ENCODE measurements around the gene RPS6KA2. TPM values are rescaled to one million over a fixed set of nuclear protein-coding genes. Genes with fewer than 3 reads are reported as not detected.
"Not testable (repeated sequence)": the region's sequence is repeated elsewhere in the genome, so short reads cannot be mapped to it uniquely, and the experiment has no call there.

RPS6KA2 gene
- total and polyA plus RNA-seq, 2 donors (not counting 3 experiments of a cell fraction or from before 2014, with no cell fraction given), result 54.5 to 75.8 TPM

DNA sequence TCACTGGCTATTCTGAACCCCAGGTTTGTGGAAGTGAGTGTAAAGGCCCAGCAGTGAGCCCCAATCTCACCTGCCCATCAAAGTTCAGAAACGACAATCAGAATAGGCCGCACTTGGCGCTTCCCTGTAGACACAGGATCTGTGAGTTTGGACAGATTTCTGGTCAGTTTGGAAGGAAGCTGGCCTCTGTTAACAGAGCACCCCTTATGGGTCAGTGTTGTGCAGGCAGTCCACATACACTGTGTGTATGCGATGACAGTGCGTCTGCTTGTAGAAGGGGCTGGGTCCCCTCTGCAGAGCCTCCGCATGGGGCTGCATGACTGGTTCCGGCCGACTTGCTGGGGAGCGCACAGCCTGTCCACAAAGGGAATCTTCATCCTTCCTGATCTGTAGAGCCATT, 240.9 kb downstream of the RPS6KA2 start:
- H3K9ac ChIP-seq (replicated peaks; ENCODE audit: extremely low read depth, insufficient read depth, low read length), result no peak overlapping the region
- intact Hi-C loops (cut with micrococcal nuclease), result no loop called here
- FAIRE-seq (no peak), DNase-seq (ENCODE audit: low read depth, low spot score) (no peak)
- H3K4me2 ChIP-seq (ENCODE audit: insufficient read depth, low read length), result no peak overlapping the region
- H3K9me3 ChIP-seq (replicated peaks; ENCODE audit: control insufficient read depth, insufficient read depth, low read length), result no peaks in the 10 kb centered on the region
- peaks cover 4% of the 10 kb centered on the region for H3K4me1 ChIP-seq (ENCODE audit: control insufficient read depth, extremely low read depth, insufficient read depth, low read length)
- dilution Hi-C loops (cut with MboI; ENCODE audit: extremely low pct_ligation_motif_present, low sequenced_read_pairs), result no loop called here
- H3K27me3 ChIP-seq (ENCODE audit: control insufficient read depth in 2 of 2, insufficient read depth in 2 of 2, low read length in 2 of 2), result peaks cover 0 to 3% of the 10 kb centered on the region in 2 experiments
- H3K36me3 ChIP-seq (ENCODE audit: control insufficient read depth in 2 of 2, extremely low read depth in 1 of 2, insufficient read depth in 2 of 2, low read length in 2 of 2), result no peaks in the 10 kb centered on the region
- H4K20me1 ChIP-seq (replicated peaks; ENCODE audit: control insufficient read depth, extremely low read depth, insufficient read depth, low read length), result no peaks in the 10 kb centered on the region
- no peak overlapping the region for H2AFZ ChIP-seq (ENCODE audit: low read depth, low read length)
- H3K9me1 ChIP-seq (replicated peaks; ENCODE audit: control insufficient read depth, extremely low read depth, insufficient read depth, low read length), result no peaks in the 10 kb centered on the region
- H3K27ac ChIP-seq (ENCODE audit: insufficient read depth, low read depth, low read length), result no peak overlapping the region
- no TSS peak for BruUV-seq (replicated peaks)
- no peak overlapping the region for H3K4me3 ChIP-seq (replicated peaks in 1 of 3; ENCODE audit: insufficient read depth in 1 of 3, low read depth in 1 of 3, low read length in 3 of 3)
- TF ChIP-seq POLR2A (IDR thresholded peaks at IDR 0.05; ENCODE audit: low read depth, low read length), result no peak
- no peak for TF ChIP-seq POLR2AphosphoS5 (IDR thresholded peaks at IDR 0.05; ENCODE audit: insufficient read depth, low read depth, low read length)
- TF ChIP-seq JUN (IDR thresholded peaks at IDR 0.05; ENCODE audit: borderline replicate concordance, insufficient read depth, insufficient read length, low read depth), result no peak
- TF ChIP-seq GATA2 (IDR thresholded peaks at IDR 0.05; ENCODE audit: insufficient read depth, insufficient read length, low read depth, low read length), result no peak
- TF ChIP-seq, protein P1, sequence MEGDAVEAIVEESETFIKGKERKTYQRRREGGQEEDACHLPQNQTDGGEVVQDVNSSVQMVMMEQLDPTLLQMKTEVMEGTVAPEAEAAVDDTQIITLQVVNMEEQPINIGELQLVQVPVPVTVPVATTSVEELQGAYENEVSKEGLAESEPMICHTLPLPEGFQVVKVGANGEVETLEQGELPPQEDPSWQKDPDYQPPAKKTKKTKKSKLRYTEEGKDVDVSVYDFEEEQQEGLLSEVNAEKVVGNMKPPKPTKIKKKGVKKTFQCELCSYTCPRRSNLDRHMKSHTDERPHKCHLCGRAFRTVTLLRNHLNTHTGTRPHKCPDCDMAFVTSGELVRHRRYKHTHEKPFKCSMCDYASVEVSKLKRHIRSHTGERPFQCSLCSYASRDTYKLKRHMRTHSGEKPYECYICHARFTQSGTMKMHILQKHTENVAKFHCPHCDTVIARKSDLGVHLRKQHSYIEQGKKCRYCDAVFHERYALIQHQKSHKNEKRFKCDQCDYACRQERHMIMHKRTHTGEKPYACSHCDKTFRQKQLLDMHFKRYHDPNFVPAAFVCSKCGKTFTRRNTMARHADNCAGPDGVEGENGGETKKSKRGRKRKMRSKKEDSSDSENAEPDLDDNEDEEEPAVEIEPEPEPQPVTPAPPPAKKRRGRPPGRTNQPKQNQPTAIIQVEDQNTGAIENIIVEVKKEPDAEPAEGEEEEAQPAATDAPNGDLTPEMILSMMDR (IDR thresholded peaks at IDR 0.05; ENCODE audit: extremely low read depth in 1 of 2, insufficient read depth in 1 of 2, low read depth in 1 of 2, low read length in 2 of 2), result no peak
- no peak for TF ChIP-seq FOS (IDR thresholded peaks at IDR 0.05; ENCODE audit: borderline replicate concordance, insufficient read depth, low read length)
- TF ChIP-seq, protein P2, sequence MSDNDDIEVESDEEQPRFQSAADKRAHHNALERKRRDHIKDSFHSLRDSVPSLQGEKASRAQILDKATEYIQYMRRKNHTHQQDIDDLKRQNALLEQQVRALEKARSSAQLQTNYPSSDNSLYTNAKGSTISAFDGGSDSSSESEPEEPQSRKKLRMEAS (IDR thresholded peaks at IDR 0.05; ENCODE audit: insufficient read depth, insufficient read length), result no peak
- no peak for TF ChIP-seq EZH2 (IDR thresholded peaks at IDR 0.05; ENCODE audit: borderline replicate concordance, low read depth, low read length, severe bottlenecking)
- no peak for TF ChIP-seq MYC (IDR thresholded peaks at IDR 0.05; ENCODE audit: low read depth, low read length)
- H3K79me2 ChIP-seq (ENCODE audit: control insufficient read depth, insufficient read depth, low read length), result no peaks in the 10 kb centered on the region
- CTCF ChIA-PET, result interaction anchor here (1.0 to 2.3 kb wide), 2 partner anchors 14 to 73 kb away, joined by 4 to 13 read pairs; no protein-coding TSS in a partner anchor
- POLR2A ChIA-PET, result no interaction called here

DNA sequence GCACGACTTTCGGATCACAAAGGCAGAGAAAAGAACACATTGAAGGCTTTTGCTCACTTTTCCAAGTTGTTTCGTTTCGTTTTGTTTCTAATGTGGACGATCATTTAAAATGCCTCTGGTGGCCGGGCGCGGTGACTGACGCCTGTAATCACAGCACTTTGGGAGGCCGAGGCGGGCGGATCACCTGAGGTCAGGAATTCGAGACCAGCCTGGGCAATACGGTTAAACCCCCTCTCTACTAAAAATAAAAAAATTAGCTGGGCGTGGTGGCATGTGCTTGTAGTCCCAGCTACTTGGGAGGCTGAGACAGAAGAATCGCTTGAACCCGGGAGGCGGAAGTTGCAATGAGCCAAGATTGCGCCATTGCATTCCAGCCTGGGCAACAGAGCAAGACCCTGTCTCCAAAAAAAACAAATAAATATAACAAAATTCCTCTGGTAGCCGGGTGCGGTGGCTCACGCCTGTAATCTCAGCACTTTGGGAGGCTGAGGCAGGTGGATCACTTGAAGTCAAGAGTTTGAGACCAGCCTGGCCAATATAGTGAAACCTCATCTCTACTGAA, 243.2 kb downstream of the RPS6KA2 start:
- H3K4me3 ChIP-seq (replicated peaks in 1 of 3; ENCODE audit: insufficient read depth in 1 of 3, low read depth in 1 of 3, low read length in 3 of 3), result peak overlapping the region; percentile 70 to 95 (median 94)
- peak overlapping the region; percentile 71 for H3K9ac ChIP-seq (replicated peaks; ENCODE audit: extremely low read depth, insufficient read depth, low read length)
- H4K20me1 ChIP-seq (replicated peaks; ENCODE audit: control insufficient read depth, extremely low read depth, insufficient read depth, low read length); dilution Hi-C loops (cut with MboI; ENCODE audit: extremely low pct_ligation_motif_present, low sequenced_read_pairs); H3K79me2 ChIP-seq (ENCODE audit: control insufficient read depth, insufficient read depth, low read length); H3K9me3 ChIP-seq (replicated peaks; ENCODE audit: control insufficient read depth, insufficient read depth, low read length); POLR2A ChIA-PET; H3K4me1 ChIP-seq (ENCODE audit: control insufficient read depth, extremely low read depth, insufficient read depth, low read length); H3K27me3 ChIP-seq (ENCODE audit: control insufficient read depth in 2 of 2, insufficient read depth in 2 of 2, low read length in 2 of 2); DNase-seq (ENCODE audit: low read depth, low spot score); FAIRE-seq; H3K9me1 ChIP-seq (replicated peaks; ENCODE audit: control insufficient read depth, extremely low read depth, insufficient read depth, low read length); H3K36me3 ChIP-seq (ENCODE audit: control insufficient read depth in 2 of 2, extremely low read depth in 1 of 2, insufficient read depth in 2 of 2, low read length in 2 of 2); BruUV-seq (replicated peaks): not testable (repeated sequence)
- peak overlapping the region; percentile 68 for H3K27ac ChIP-seq (ENCODE audit: insufficient read depth, low read depth, low read length)
- intact Hi-C loops (cut with micrococcal nuclease), result loop anchor here (1.0 kb wide), 5 partner anchors 17 to 109 kb away; partner anchors contain the start of gene SFT2D1
- peak overlapping the region; percentile 93 for H2AFZ ChIP-seq (ENCODE audit: low read depth, low read length)
- H3K4me2 ChIP-seq (ENCODE audit: insufficient read depth, low read length), result peak overlapping the region; percentile 91
- CTCF ChIA-PET, result interaction anchor here (1.0 to 1.6 kb wide), 3 partner anchors 16 to 72 kb away, joined by 3 to 17 read pairs (median 4); no protein-coding TSS in a partner anchor

All from endothelial cell of umbilical vein (primary cell).